B cell (primary cell): ENCODE results near the gene NCBP2L. TPM values are rescaled to one million over a fixed set of nuclear protein-coding genes. Genes with fewer than 3 reads are reported as not detected.
A peak's percentile ranks its signal among the peaks of the same experiment; 100 is the strongest.

Experiments
- ATAC-seq: fragments of 200-7000 bp; cut with Tn5 transposase; one replicate; pipeline ENCODE4 v1.10.0; 2021; ENCODE audit warnings: low read depth, mild to moderate bottlenecking, moderate number of reproducible peaks, moderate library complexity
- CTCF ChIA-PET: fragments of 350-600 bp; sonication (Branson Sonifier 250); formaldehyde crosslinking; loops from one replicate; lab custom pipeline; 2021; ENCODE audit warnings: antibody characterized with exemption, inconsistent platforms; lab: Charles Lee
- POLR2A ChIA-PET: fragments of 350-600 bp; sonication (Branson Sonifier 250); formaldehyde crosslinking; loops from one replicate; lab custom pipeline; 2021; ENCODE audit warnings: antibody characterized with exemption; lab: Charles Lee
- DNase-seq: peaks from one replicate; pipeline ENCODE4 v3.0.0; 2013
- H2AFZ ChIP-seq: 2 replicates; pipeline ENCODE4 v1.6.1; 2012; ENCODE audit warnings: mild to moderate bottlenecking, low read depth, low read length; ENCODE audit not compliant: insufficient read depth, poor library complexity, severe bottlenecking
- H3K27ac ChIP-seq, 2 donors: 1 replicate in 1 of 2; 2 replicates in 1 of 2; pipeline ENCODE4 v1.5.1; 2012 to 2013; ENCODE audit warnings: low read length in 2 of 2, mild to moderate bottlenecking in 2 of 2, moderate library complexity in 1 of 2
- H3K27me3 ChIP-seq, 4 experiments: fragments of 200-600 bp in 1 of 4; sonication (generic) in 1 of 4; replicated peaks in 1 of 4; 1 replicate in 2 of 4; 2 replicates in 2 of 4; pipeline versions ENCODE4 v1.6.1 to v1.7.0; 2013 to 2016; ENCODE audit warnings: low read length in 3 of 4, mild to moderate bottlenecking in 2 of 4, mixed read lengths in 1 of 4, moderate library complexity in 1 of 4; ENCODE audit not compliant: insufficient read depth in 4 of 4, control insufficient read depth in 3 of 4; ENCODE audit errors: control extremely low read depth in 1 of 4
- H3K36me3 ChIP-seq, 2 experiments: replicated peaks in 1 of 2; 1 replicate in 1 of 2; 2 replicates in 1 of 2; pipeline versions ENCODE4 v1.6.1 to v1.7.1; 2013; ENCODE audit warnings: low read length in 1 of 2; ENCODE audit not compliant: insufficient read depth in 2 of 2, control insufficient read depth in 1 of 2; ENCODE audit errors: control extremely low read depth in 1 of 2, extremely low read depth in 1 of 2
- H3K4me1 ChIP-seq, 2 donors: fragments of 200-600 bp in 1 of 2; sonication (generic) in 1 of 2; 1 replicate in 1 of 2; 2 replicates in 1 of 2; pipeline versions ENCODE4 v1.5.1 to v1.6.1; 2013 to 2017; ENCODE audit warnings: low read length in 2 of 2; ENCODE audit not compliant: control insufficient read depth in 2 of 2, insufficient read depth in 2 of 2
- H3K4me2 ChIP-seq: replicated peaks from 2 replicates; pipeline ENCODE3; 2012; ENCODE audit warnings: mild to moderate bottlenecking, low read depth, low read length; ENCODE audit not compliant: poor library complexity, severe bottlenecking
- H3K4me3 ChIP-seq, 5 experiments: fragments of 200-600 bp in 1 of 5; sonication (generic) in 1 of 5; 1 replicate in 3 of 5; 2 replicates in 2 of 5; pipeline versions ENCODE4 v1.5.1 to v1.7.0; 2011 to 2016; ENCODE audit warnings: low read length in 4 of 5, mild to moderate bottlenecking in 4 of 5, low read depth in 2 of 5, control low read depth in 1 of 5, moderate library complexity in 1 of 5; ENCODE audit not compliant: insufficient read depth in 1 of 5; ENCODE audit errors: control extremely low read depth in 1 of 5, extremely low read depth in 1 of 5
- H3K79me2 ChIP-seq: fragments of 200-600 bp; sonication (generic); one replicate; pipeline ENCODE4 v1.6.0; 2016; ENCODE audit warnings: low read length; ENCODE audit not compliant: control insufficient read depth, insufficient read depth
- H3K9ac ChIP-seq: fragments of 200-600 bp; sonication (generic); 2 replicates; pipeline ENCODE4 v1.6.1; 2017; ENCODE audit warnings: mild to moderate bottlenecking, low read length, moderate library complexity
- H3K9me3 ChIP-seq, 3 donors: one replicate each; pipeline versions ENCODE4 v1.6.1 to v1.7.1; 2013; ENCODE audit warnings: low read length in 2 of 3; ENCODE audit not compliant: control insufficient read depth in 2 of 3, insufficient read depth in 1 of 3; ENCODE audit errors: control extremely low read depth in 1 of 3
- H4K20me1 ChIP-seq: 2 replicates; pipeline ENCODE4 v1.6.0; 2012; ENCODE audit warnings: mild to moderate bottlenecking, low read length; ENCODE audit not compliant: insufficient read depth, control insufficient read depth, poor library complexity, severe bottlenecking
- H3K27ac Mint-ChIP-seq: one replicate; pipeline ENCODE4 v1.8.0; 2021; ENCODE audit warnings: mixed read lengths
- H3K27me3 Mint-ChIP-seq: one replicate; pipeline ENCODE4 v1.8.0; 2021; ENCODE audit warnings: mixed read lengths
- H3K4me1 Mint-ChIP-seq: one replicate; pipeline ENCODE4 v1.8.0; 2021; ENCODE audit warnings: mixed read lengths
- H3K4me3 Mint-ChIP-seq: one replicate; pipeline ENCODE4 v1.8.0; 2021; ENCODE audit warnings: mixed read lengths
- H3K9me3 Mint-ChIP-seq: one replicate; pipeline ENCODE4 v1.8.0; 2022; ENCODE audit warnings: mixed read lengths; ENCODE audit not compliant: insufficient read depth
- CTCF ChIP-seq: fragments of 200-600 bp; IDR thresholded peaks from one replicate; pipeline ENCODE4 v1.8.0; 2022; ENCODE audit warnings: antibody characterized with exemption, mild to moderate bottlenecking
- EZH2 ChIP-seq: IDR thresholded peaks from 2 replicates; pipeline ENCODE4 v1.6.1; 2012; ENCODE audit warnings: borderline replicate concordance, low read depth, mild to moderate bottlenecking, moderate library complexity, low read length; ENCODE audit not compliant: insufficient read depth, poor library complexity, severe bottlenecking
- WGBS: methylation state at CpG from one replicate; pipeline ENCODE4 v1.1.5; 2013; ENCODE audit warnings: missing lambda C conversion rate; ENCODE audit not compliant: insufficient coverage; 5-methylcytosine and 5-hydroxymethylcytosine counted together
- intact Hi-C: fragments of 100-400 bp; cut with micrococcal nuclease; formaldehyde crosslinking; loops from one replicate; pipeline ENCODE4 v1.10.0; 2022
- polyA plus RNA-seq: library from polyadenylated mRNA; depleted of rRNA; stranded (reverse); fragments of >200 nt; gene quantifications from 2 replicates; pipeline ENCODE4 v1.2.3, GENCODE V29; 2012
- total RNA-seq, 2 donors: library from RNA; stranded (reverse); fragments of 120-200 nt in 1 of 2; gene quantifications; 1 replicate in 1 of 2; 2 replicates in 1 of 2; pipeline versions ENCODE4 v1.2.3 to v1.2.4, GENCODE V29; 2013 to 2022

The NCBP2L gene
- total and polyA plus RNA-seq, 2 donors (not counting 1 experiment from before 2014, with no cell fraction given), result not detected

GRCh38 chrX:107826238-107827029 is 48.9 kb downstream of the NCBP2L start:
- under 1% methylated on average over 94 of the region's 100 CpGs for WGBS
- H3K4me1 Mint-ChIP-seq, result peaks cover 13% of the 10 kb centered on the region
- intact Hi-C loops, result no loop called here

More at GRCh38 chrX:107826238-107827029, 48.9 kb downstream of the NCBP2L start:
- peak overlapping the region; percentile 82 for H3K4me2 ChIP-seq
- peak overlapping the region in 3 of 5 experiments; percentile 46 to 59 (median 58) for H3K4me3 ChIP-seq
- H3K27ac ChIP-seq, result no peak overlapping the region
- peaks cover 0 to 18% (median 6%) of the 10 kb centered on the region in 4 experiments for H3K27me3 ChIP-seq
- no peaks in the 10 kb centered on the region for H3K79me2 ChIP-seq
- H3K9ac ChIP-seq, result peak overlapping the region; percentile 55
- no peaks in the 10 kb centered on the region for H3K36me3 ChIP-seq
- peak overlapping the region; percentile 70 for H2AFZ ChIP-seq
- ChIA-PET POLR2A (no interaction called here), CTCF (interaction anchor here (1.7 kb wide), 1 partner anchor 167 kb away, joined by 3 read pairs; no protein-coding TSS in a partner anchor)
- peaks cover 34% of the 10 kb centered on the region for H3K27me3 Mint-ChIP-seq
- DNase-seq (peak; percentile 57), ATAC-seq (peak; percentile 73)
- no peaks in the 10 kb centered on the region for H3K9me3 ChIP-seq
- no peaks in the 10 kb centered on the region for H3K9me3 Mint-ChIP-seq
- peak overlapping the region; percentile 34 for H3K27ac Mint-ChIP-seq
- TF ChIP-seq CTCF (no peak), EZH2 (no peak)
- H3K4me1 ChIP-seq, result peaks cover 4 to 5% of the 10 kb centered on the region in 2 donors
- H4K20me1 ChIP-seq, result no peaks in the 10 kb centered on the region
- peak overlapping the region; percentile 83 for H3K4me3 Mint-ChIP-seq
